Common myeloid progenitor, CD34-positive (primary cell): ENCODE results near the gene PCDHGA10. TPM values are rescaled to one million over a fixed set of nuclear protein-coding genes. Genes with fewer than 3 reads are reported as not detected.

ENCODE experiments used
- CTCF ChIA-PET: fragments of 350-600 bp; sonication (Branson Sonifier 250); formaldehyde crosslinking; loops from one replicate; lab custom pipeline; 2021; ENCODE audit warnings: antibody characterized with exemption; lab: Charles Lee
- POLR2A ChIA-PET: fragments of 350-600 bp; sonication (Branson Sonifier 250); formaldehyde crosslinking; loops from one replicate; lab custom pipeline; 2021; ENCODE audit warnings: antibody characterized with exemption; lab: Charles Lee
- DNase-seq, 3 donors: peaks; one replicate each; pipeline versions ENCODE4 v3.0.0 to v3.0.0-alpha.2; 2013
- H3K27ac ChIP-seq, 2 experiments: 1 replicate in 1 of 2; 2 replicates in 1 of 2; pipeline ENCODE4 v1.7.0; 2013; ENCODE audit warnings: inconsistent platforms in 2 of 2, low read length in 2 of 2, mild to moderate bottlenecking in 2 of 2, low read depth in 1 of 2, moderate library complexity in 1 of 2; ENCODE audit not compliant: severe bottlenecking in 2 of 2, insufficient read depth in 1 of 2, poor library complexity in 1 of 2
- H3K27me3 ChIP-seq, 5 experiments: replicated peaks in 2 of 5; 1 replicate in 3 of 5; 2 replicates in 2 of 5; pipeline versions ENCODE4 v1.6.1 to v1.7.0; 2013; ENCODE audit warnings: low read length in 4 of 5, mild to moderate bottlenecking in 2 of 5, moderate library complexity in 2 of 5, inconsistent platforms in 1 of 5; ENCODE audit not compliant: insufficient read depth in 5 of 5, control insufficient read depth in 4 of 5
- H3K36me3 ChIP-seq, 4 experiments: 1 replicate in 2 of 4; 2 replicates in 2 of 4; pipeline versions ENCODE4 v1.6.1 to v1.7.0; 2013; ENCODE audit warnings: low read length in 3 of 4, control low read depth in 1 of 4, mild to moderate bottlenecking in 1 of 4; ENCODE audit not compliant: control insufficient read depth in 4 of 4, insufficient read depth in 4 of 4
- H3K4me1 ChIP-seq, 4 experiments: 1 replicate in 3 of 4; 2 replicates in 1 of 4; pipeline versions ENCODE4 v1.6.1 to v1.7.1; 2013; ENCODE audit warnings: low read length in 3 of 4, mild to moderate bottlenecking in 3 of 4, control low read depth in 1 of 4, inconsistent platforms in 1 of 4, moderate library complexity in 1 of 4; ENCODE audit not compliant: control insufficient read depth in 4 of 4, insufficient read depth in 4 of 4; ENCODE audit errors: control extremely low read depth in 1 of 4
- H3K4me3 ChIP-seq, 7 experiments: 1 replicate in 4 of 7; 2 replicates in 3 of 7; pipeline versions ENCODE4 v1.5.1 to v1.7.0; 2013; ENCODE audit warnings: mild to moderate bottlenecking in 7 of 7, low read length in 6 of 7, moderate library complexity in 6 of 7, inconsistent platforms in 2 of 7, low read depth in 2 of 7, control low read depth in 1 of 7; ENCODE audit not compliant: insufficient read depth in 4 of 7, control insufficient read depth in 1 of 7; ENCODE audit errors: extremely low read depth in 1 of 7
- H3K9me3 ChIP-seq, 5 experiments: 1 replicate in 4 of 5; 2 replicates in 1 of 5; pipeline versions ENCODE4 v1.6.1 to v1.7.1; 2013; ENCODE audit warnings: low read length in 4 of 5, mild to moderate bottlenecking in 2 of 5, inconsistent platforms in 1 of 5, low read depth in 1 of 5, moderate library complexity in 1 of 5; ENCODE audit not compliant: control insufficient read depth in 4 of 5, insufficient read depth in 2 of 5; ENCODE audit errors: control extremely low read depth in 1 of 5
- WGBS: methylation state at CpG from one replicate; pipeline ENCODE4 v1.1.5; 2013; ENCODE audit not compliant: insufficient coverage; 5-methylcytosine and 5-hydroxymethylcytosine counted together
- polyA plus RNA-seq: library from polyadenylated mRNA; unstranded; fragments of 120-200 nt; gene quantifications from one replicate; pipeline ENCODE4 v1.2.1, GENCODE V29; 2013

PCDHGA10 gene
- polyA plus RNA-seq = 0.44 TPM

GRCh38 chr5:141412854-141413539 lies at the start of gene PCDHGA10:
Gene PCDHGA10 (plus strand): TSS chr5:141412987. CDS start chr5:141413176, 189 bp downstream.
- Histone ChIP-seq H3K27me3 (peaks cover 24 to 85% (median 38%) of the 10 kb centered on the region in 5 experiments), H3K27ac (no peak within 1 kb of the TSS), H3K9me3 (peaks cover 5 to 41% (median 32%) of the 10 kb centered on the region in 5 experiments), H3K4me3 (peak within 1 kb of the TSS; percentile 27 to 84 (median 68)), H3K4me1 (peaks cover 0 to 15% (median 10%) of the 10 kb centered on the region in 4 experiments), H3K36me3 (peaks cover 0 to 4% (median 0%) of the 10 kb centered on the region in 4 experiments)
- peak; percentile 64 to 87 (median 87) for DNase-seq
- ChIA-PET CTCF (interaction anchor here (0.6 to 7.4 kb wide), 26 partner anchors 8 to 154 kb away, joined by 3 to 77 read pairs (median 4); partner anchors contain the start of genes PCDHGA11, PCDHGA12, PCDHGA2 and PCDHGB3), POLR2A (no interaction called here)
- WGBS = 12% methylated on average over 19 of the region's 31 CpGs

GRCh38 chr5:141363952-141364660 lies 48.7 kb upstream of the PCDHGA10 start, which contains the start of gene PCDHGA5:
Gene PCDHGA5 (plus strand): TSS chr5:141364162. CDS start chr5:141364331, 169 bp downstream.
- peak in 2 of 3 donors; percentile 19 to 35 for DNase-seq
- Histone ChIP-seq H3K9me3 (peaks cover 10 to 74% (median 58%) of the 10 kb centered on the region in 5 experiments), H3K4me1 (no peaks in the 10 kb centered on the region), H3K27ac (no peak within 1 kb of the TSS), H3K36me3 (peaks cover 0 to 21% (median 0%) of the 10 kb centered on the region in 4 experiments), H3K27me3 (peaks cover 19 to 81% (median 52%) of the 10 kb centered on the region in 5 experiments), H3K4me3 (peak within 1 kb of the TSS in 1 of 7 experiments; percentile 20)
- WGBS = 23% methylated on average over 28 of the region's 34 CpGs
- ChIA-PET POLR2A (no interaction called here), CTCF (interaction anchor here (0.8 to 1.5 kb wide), 3 partner anchors 10 to 199 kb away, joined by 3 to 5 read pairs (median 4); no protein-coding TSS in a partner anchor)

GRCh38 chr5:141366016-141366896 lies 46.5 kb upstream of the PCDHGA10 start:
- 31% methylated on average over 44 of the region's 46 CpGs for WGBS
- ChIA-PET CTCF (no interaction called here), POLR2A (no interaction called here)

DNA sequence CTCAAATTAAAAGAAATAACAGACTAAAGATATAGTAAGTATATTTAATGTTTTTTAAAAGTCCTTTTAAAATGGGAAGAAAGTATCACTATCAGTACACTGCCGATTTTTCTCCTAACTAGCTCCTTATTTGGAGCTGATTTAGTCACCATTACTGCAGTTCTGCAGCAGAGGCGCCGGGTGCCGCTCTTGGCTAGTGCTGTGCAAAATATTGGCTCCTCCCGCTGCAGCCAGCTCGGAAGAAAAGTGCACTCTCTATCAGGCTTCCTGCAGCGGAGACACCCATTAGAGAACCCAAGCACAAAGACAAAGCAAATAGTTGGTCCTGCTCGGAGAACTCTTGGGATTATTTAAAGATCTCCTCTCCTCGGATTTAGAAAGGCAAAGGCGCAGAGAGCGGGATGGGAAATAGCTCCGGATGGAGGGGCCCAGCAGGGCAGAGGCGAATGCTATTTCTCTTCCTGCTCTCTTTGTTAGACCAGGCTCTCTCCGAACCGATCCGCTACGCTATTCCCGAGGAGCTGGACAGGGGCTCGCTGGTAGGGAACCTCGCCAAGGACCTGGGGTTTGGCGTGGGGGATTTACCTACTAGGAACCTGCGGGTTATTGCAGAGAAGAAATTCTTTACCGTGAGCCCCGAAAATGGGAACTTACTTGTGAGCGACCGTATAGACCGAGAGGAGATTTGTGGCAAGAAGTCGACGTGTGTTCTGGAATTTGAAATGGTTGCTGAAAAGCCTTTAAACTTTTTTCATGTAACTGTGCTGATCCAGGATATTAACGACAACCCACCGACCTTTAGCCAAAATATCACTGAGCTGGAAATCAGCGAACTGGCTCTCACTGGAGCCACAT lies 42.6 kb upstream of the PCDHGA10 start, which contains the start of gene PCDHGB3:
TSS of gene PCDHGB3 (plus strand) at position 249 of the 855 bp plus-strand sequence. CDS start at position 402, 153 bp downstream.
- 16% methylated on average over 32 of the region's 32 CpGs for WGBS
- Histone ChIP-seq H3K27ac (no peak within 1 kb of the TSS), H3K36me3 (peaks cover 0 to 12% (median 0%) of the 10 kb centered on the region in 4 experiments), H3K9me3 (peaks cover 14 to 75% (median 59%) of the 10 kb centered on the region in 5 experiments), H3K27me3 (peaks cover 13 to 82% (median 23%) of the 10 kb centered on the region in 5 experiments), H3K4me3 (peak within 1 kb of the TSS; percentile 40 to 78 (median 59)), H3K4me1 (peaks cover 0 to 6% (median under 1%) of the 10 kb centered on the region in 4 experiments)
- ChIA-PET POLR2A (no interaction called here), CTCF (interaction anchor here (0.9 to 3.1 kb wide), 21 partner anchors 10 to 197 kb away, joined by 3 to 17 read pairs (median 4); partner anchors contain the start of genes PCDHGA10, PCDHGA11, PCDHGA12 and PCDHGA4)
- peak; percentile 65 to 85 (median 80) for DNase-seq

More at GRCh38 chr5:141366016-141366896, 46.5 kb upstream of the PCDHGA10 start:
- Histone ChIP-seq H3K27ac (no peak overlapping the region), H3K27me3 (peaks cover 19 to 83% (median 41%) of the 10 kb centered on the region in 5 experiments), H3K4me1 (peaks cover 0 to 6% (median under 1%) of the 10 kb centered on the region in 4 experiments), H3K36me3 (peaks cover 0 to 21% (median 0%) of the 10 kb centered on the region in 4 experiments), H3K4me3 (no peak overlapping the region), H3K9me3 (peaks cover 12 to 71% (median 52%) of the 10 kb centered on the region in 5 experiments)
- no peak for DNase-seq

DNA sequence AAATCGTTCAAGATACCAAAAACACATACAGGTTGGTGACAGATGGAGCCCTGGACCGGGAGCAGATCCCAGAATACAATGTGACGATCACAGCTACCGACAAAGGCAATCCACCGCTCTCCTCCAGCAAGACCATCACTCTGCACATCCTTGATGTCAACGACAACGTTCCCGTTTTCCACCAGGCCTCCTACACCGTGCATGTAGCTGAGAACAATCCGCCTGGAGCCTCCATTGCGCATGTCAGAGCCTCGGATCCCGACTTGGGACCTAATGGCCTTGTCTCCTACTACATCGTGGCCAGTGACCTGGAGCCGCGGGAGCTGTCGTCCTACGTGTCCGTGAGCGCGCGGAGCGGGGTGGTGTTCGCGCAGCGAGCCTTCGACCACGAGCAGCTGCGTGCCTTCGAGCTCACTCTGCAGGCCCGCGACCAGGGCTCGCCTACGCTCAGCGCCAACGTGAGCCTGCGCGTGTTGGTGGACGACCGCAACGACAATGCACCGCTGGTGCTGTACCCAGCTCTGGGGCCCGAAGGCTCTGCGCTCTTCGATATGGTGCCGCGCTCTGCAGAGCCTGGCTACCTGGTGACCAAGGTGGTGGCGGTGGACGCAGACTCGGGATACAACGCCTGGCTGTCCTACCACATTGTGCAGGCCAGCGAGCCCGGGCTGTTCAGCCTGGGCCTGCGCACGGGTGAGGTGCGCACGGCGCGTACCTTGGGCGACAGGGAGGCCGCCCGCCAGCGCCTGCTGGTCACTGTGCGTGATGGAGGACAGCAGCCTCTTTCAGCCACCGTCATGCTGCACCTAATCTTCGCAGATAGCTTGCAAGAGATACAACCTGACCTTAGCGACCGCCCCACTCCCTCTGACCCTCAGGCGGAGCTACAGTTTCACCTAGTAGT lies 41.0 kb upstream of the PCDHGA10 start:
- POLR2A ChIA-PET = no interaction called here
- no peak for DNase-seq
- Histone ChIP-seq H3K36me3 (peaks cover 0 to 5% (median 0%) of the 10 kb centered on the region in 4 experiments), H3K27ac (no peak overlapping the region), H3K4me1 (peaks cover 0 to 6% (median under 1%) of the 10 kb centered on the region in 4 experiments), H3K9me3 (peaks cover 11 to 70% (median 57%) of the 10 kb centered on the region in 5 experiments), H3K27me3 (peaks cover 9 to 81% (median 22%) of the 10 kb centered on the region in 5 experiments), H3K4me3 (no peak overlapping the region)
- CTCF ChIA-PET = interaction anchor here (0.8 to 3.1 kb wide), 6 partner anchors 9 to 186 kb away, joined by 3 to 17 read pairs (median 10); partner anchors contain the start of genes PCDHGB2, PCDHGB5 and PCDHGB6
- WGBS = 30% methylated on average over 69 of the region's 69 CpGs
